Hepatocyte (in vitro differentiated cells): ENCODE measurements around the gene ITSN1. TPM values are rescaled to one million over a fixed set of nuclear protein-coding genes. Genes with fewer than 3 reads are reported as not detected.

Experiments used
- DNase-seq: peaks from one replicate; pipeline ENCODE4 v3.0.0-alpha.2; 2016; ENCODE audit warnings: low spot score
- H2AFZ ChIP-seq: fragments of 200-600 bp; sonication (generic); 2 replicates; pipeline ENCODE4 v1.6.0; 2016; ENCODE audit warnings: antibody characterized with exemption, mild to moderate bottlenecking
- H3K27ac ChIP-seq: fragments of 200-600 bp; sonication (generic); 2 replicates; pipeline ENCODE4 v1.5.1; 2016; ENCODE audit warnings: mild to moderate bottlenecking
- H3K27me3 ChIP-seq: fragments of 200-600 bp; sonication (generic); 2 replicates; pipeline ENCODE4 v1.6.1; 2016
- H3K36me3 ChIP-seq: fragments of 200-600 bp; sonication (generic); replicated peaks from 2 replicates; pipeline ENCODE4 v1.5.1; 2016; ENCODE audit warnings: low read depth; ENCODE audit not compliant: insufficient read depth
- H3K4me1 ChIP-seq: fragments of 200-600 bp; sonication (generic); 2 replicates; pipeline ENCODE4 v1.5.1; 2016; ENCODE audit warnings: mild to moderate bottlenecking, moderate library complexity; ENCODE audit not compliant: insufficient read depth
- H3K4me2 ChIP-seq: fragments of 200-600 bp; sonication (generic); 2 replicates; pipeline ENCODE4 v1.6.0; 2016
- H3K4me3 ChIP-seq: fragments of 200-600 bp; sonication (generic); 2 replicates; pipeline ENCODE4 v1.5.1; 2016; ENCODE audit warnings: mild to moderate bottlenecking
- H3K79me2 ChIP-seq: fragments of 200-600 bp; sonication (generic); 2 replicates; pipeline ENCODE4 v1.6.0; 2017; ENCODE audit warnings: mild to moderate bottlenecking
- H3K9me2 ChIP-seq: fragments of 200-600 bp; sonication (generic); replicated peaks from 2 replicates; pipeline ENCODE4 v1.6.0; 2017; ENCODE audit warnings: mild to moderate bottlenecking; ENCODE audit not compliant: insufficient read depth
- H3K9me3 ChIP-seq: fragments of 200-600 bp; sonication (generic); 2 replicates; pipeline ENCODE4 v1.5.1; 2016; ENCODE audit warnings: low read depth, mild to moderate bottlenecking
- H4K20me1 ChIP-seq: fragments of 200-600 bp; sonication (generic); 2 replicates; pipeline ENCODE4 v1.6.0; 2016; ENCODE audit warnings: mild to moderate bottlenecking; ENCODE audit not compliant: insufficient read depth, poor library complexity, severe bottlenecking
- CTCF ChIP-seq: fragments of 200-600 bp; sonication (generic); IDR thresholded peaks from 2 replicates; pipeline ENCODE4 v1.5.1; 2016; ENCODE audit warnings: antibody characterized with exemption, mild to moderate bottlenecking; ENCODE audit not compliant: poor library complexity
- EZH2 ChIP-seq: fragments of 200-600 bp; sonication (generic); IDR thresholded peaks from 2 replicates; pipeline ENCODE4 v1.6.1; 2016; ENCODE audit warnings: antibody characterized with exemption, mild to moderate bottlenecking, borderline replicate concordance
- EZH2phosphoT487 ChIP-seq: fragments of 200-600 bp; sonication (generic); IDR thresholded peaks from one replicate; pipeline ENCODE4 v1.6.1; 2018; ENCODE audit warnings: antibody characterized with exemption, mild to moderate bottlenecking, low read depth, moderate library complexity; ENCODE audit not compliant: unreplicated experiment, severe bottlenecking
- WGBS: methylation state at CpG from one replicate; pipeline ENCODE4 v1.1.6; 2016; ENCODE audit warnings: low lambda C conversion rate; ENCODE audit errors: missing lambda C conversion rate; 5-methylcytosine and 5-hydroxymethylcytosine counted together
- polyA plus RNA-seq: library from polyadenylated mRNA; unstranded; fragments of >200 nt; fragmentation: Nextera tagmentation; extraction: Ambion mirVana; gene quantifications from 2 replicates; pipeline ENCODE4 v1.2.1, GENCODE V29; 2016
- total RNA-seq: library from RNA; depleted of rRNA; stranded (reverse); fragments of >200 nt; gene quantifications from 2 replicates; pipeline ENCODE4 v1.2.3, GENCODE V29; 2014

Gene ITSN1
- total and polyA plus RNA-seq, 2 experiments from 2014 or later = 43.6 to 46.0 TPM

GRCh38 chr21:33856893-33857527 is 214.7 kb downstream of the ITSN1 start:
- Histone ChIP-seq H3K79me2 (no peaks in the 10 kb centered on the region), H2AFZ (no peak overlapping the region), H3K27ac (no peak overlapping the region), H3K4me3 (no peak overlapping the region), H4K20me1 (no peaks in the 10 kb centered on the region), H3K36me3 (no peaks in the 10 kb centered on the region), H3K4me2 (no peak overlapping the region), H3K27me3 (no peaks in the 10 kb centered on the region), H3K9me2 (no peaks in the 10 kb centered on the region), H3K9me3 (no peaks in the 10 kb centered on the region), H3K4me1 (no peaks in the 10 kb centered on the region)
- WGBS = 93% methylated on average over 14 of the region's 17 CpGs
- TF ChIP-seq EZH2 (no peak), CTCF (no peak), EZH2phosphoT487 (no peak)
- no peak for DNase-seq

DNA sequence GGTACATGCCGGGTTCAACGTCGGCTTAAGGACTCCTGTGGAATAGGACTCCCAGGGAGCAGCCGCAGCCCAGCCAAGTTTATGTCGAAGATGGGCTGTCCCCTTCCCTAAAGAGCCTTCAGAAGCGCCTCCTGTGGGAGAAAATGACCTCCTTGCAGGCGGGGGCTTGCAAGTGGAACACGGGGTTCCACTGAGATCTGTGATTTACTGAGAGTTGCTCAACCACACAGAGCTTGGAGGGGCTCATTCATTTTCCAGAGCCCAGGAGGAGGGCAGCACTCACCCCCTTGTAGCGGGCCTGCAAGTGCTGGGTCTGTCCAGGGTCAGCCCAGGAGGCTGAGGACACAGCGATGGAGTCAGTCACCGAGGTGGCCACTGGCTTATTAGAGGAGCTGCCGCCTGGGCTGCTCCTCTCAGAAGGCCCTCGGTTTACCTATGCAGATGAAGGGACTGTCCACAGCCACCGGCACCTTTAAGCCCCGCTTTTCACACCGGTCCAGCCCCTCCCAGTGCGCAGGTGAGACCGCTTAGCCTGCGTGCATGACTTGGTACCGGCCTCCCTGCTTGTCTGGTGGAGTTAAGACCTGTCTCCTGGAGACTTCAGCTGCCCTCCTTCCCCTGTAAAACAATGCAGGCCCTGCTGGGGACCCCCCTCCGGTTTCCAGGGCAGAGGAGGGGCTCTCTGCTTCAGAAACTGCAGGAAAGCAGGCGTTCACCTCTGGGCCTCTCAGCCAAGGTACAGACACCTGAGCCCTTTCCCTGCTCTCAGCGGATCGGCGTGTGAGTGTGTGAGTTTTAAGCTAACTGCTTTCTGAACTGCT is 215.8 kb downstream of the ITSN1 start:
- Histone ChIP-seq H4K20me1 (no peaks in the 10 kb centered on the region), H3K9me3 (no peaks in the 10 kb centered on the region), H3K79me2 (no peaks in the 10 kb centered on the region), H3K27ac (no peak overlapping the region), H3K4me2 (no peak overlapping the region), H3K4me1 (no peaks in the 10 kb centered on the region), H3K4me3 (no peak overlapping the region), H2AFZ (no peak overlapping the region), H3K9me2 (no peaks in the 10 kb centered on the region), H3K36me3 (no peaks in the 10 kb centered on the region), H3K27me3 (no peaks in the 10 kb centered on the region)
- WGBS = 72% methylated on average over 25 of the region's 25 CpGs
- TF ChIP-seq EZH2 (no peak), EZH2phosphoT487 (no peak), CTCF (no peak)
- no peak for DNase-seq

DNA sequence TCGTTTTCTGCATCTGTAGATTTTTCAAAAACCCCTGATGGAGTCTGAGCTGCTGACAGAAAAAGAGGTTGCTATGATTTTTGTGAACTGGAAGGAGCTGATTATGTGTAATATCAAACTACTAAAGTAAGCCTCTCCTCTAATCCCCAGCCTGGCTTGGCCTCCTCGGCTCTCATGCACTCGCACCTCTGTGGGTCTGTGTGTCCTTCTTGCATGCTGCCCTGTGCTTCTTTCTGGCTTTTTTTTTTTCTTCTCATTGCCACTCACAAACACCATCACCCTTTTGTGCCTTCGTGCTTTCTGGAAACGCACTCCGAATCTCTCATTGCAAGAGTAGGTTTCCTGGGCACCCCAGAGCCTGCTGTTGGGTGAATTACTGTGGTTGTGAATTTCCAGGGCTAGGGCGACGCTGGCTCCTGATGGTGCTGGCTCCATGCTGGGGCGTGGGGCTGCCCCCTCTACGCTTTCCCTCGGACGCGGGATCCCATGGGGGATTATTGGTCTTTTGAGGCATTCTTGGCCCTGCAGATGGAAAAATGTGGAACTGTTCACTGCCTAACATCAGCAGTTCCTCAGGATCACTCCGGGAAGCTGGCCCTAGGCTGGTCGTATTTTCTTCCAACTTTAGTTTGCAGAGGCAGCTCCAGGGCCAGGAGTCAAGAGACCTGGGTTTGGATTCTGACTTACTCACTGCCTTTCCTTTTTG is 216.5 kb downstream of the ITSN1 start:
- no peaks in the 10 kb centered on the region for H3K9me3 ChIP-seq
- no peaks in the 10 kb centered on the region for H3K79me2 ChIP-seq
- H4K20me1 ChIP-seq = no peaks in the 10 kb centered on the region
- no peaks in the 10 kb centered on the region for H3K27me3 ChIP-seq
- H2AFZ ChIP-seq = no peak overlapping the region
- no peak for TF ChIP-seq EZH2phosphoT487
- no peak for TF ChIP-seq CTCF
- no peak for TF ChIP-seq EZH2
- no peaks in the 10 kb centered on the region for H3K4me1 ChIP-seq
- WGBS = 80% methylated on average over 15 of the region's 15 CpGs
- no peak for DNase-seq
- no peak overlapping the region for H3K4me3 ChIP-seq
- H3K4me2 ChIP-seq = no peak overlapping the region
- no peak overlapping the region for H3K27ac ChIP-seq
- no peaks in the 10 kb centered on the region for H3K36me3 ChIP-seq
- H3K9me2 ChIP-seq = no peaks in the 10 kb centered on the region
